Measurements from ENCODE around the gene GSN. TPM values are rescaled to one million over a fixed set of nuclear protein-coding genes. Genes with fewer than 3 reads are reported as not detected.

The GSN gene
- total RNA-seq, 1 donor from 2014 or later = 1.1 TPM

- no peak for DNase-seq (ENCODE audit: low spot score)
- no peak overlapping the region for H3K4me3 Mint-ChIP-seq (ENCODE audit: low read depth)
- no peak overlapping the region for H3K27ac Mint-ChIP-seq
- intact Hi-C loops (cut with micrococcal nuclease) = no loop called here
- no peaks in the 10 kb centered on the region for H3K27me3 Mint-ChIP-seq (ENCODE audit: low read depth)
- peaks cover 15% of the 10 kb centered on the region for H3K36me3 Mint-ChIP-seq (ENCODE audit: low read depth)
- peaks cover 29% of the 10 kb centered on the region for H3K4me1 Mint-ChIP-seq (ENCODE audit: low read depth)
- no peaks in the 10 kb centered on the region for H3K9me3 Mint-ChIP-seq
These were observed 86.8 kb downstream of the GSN start for GRCh38 chr9:121354762-121355161.

GRCh38 chr9:121357011-121357410, 89.0 kb downstream of the GSN start:
- Mint-ChIP-seq H3K36me3 (ENCODE audit: low read depth) (peaks cover 15% of the 10 kb centered on the region), H3K27ac (no peak overlapping the region), H3K27me3 (ENCODE audit: low read depth) (no peaks in the 10 kb centered on the region), H3K4me3 (ENCODE audit: low read depth) (no peak overlapping the region), H3K4me1 (ENCODE audit: low read depth) (peaks cover 29% of the 10 kb centered on the region), H3K9me3 (no peaks in the 10 kb centered on the region)
- no peak for DNase-seq (ENCODE audit: low spot score)
- intact Hi-C loops (cut with micrococcal nuclease) = no loop called here

- intact Hi-C loops (cut with micrococcal nuclease) = no loop called here
- DNase-seq (ENCODE audit: low spot score) = no peak
- H3K27me3 Mint-ChIP-seq (ENCODE audit: low read depth) = no peaks in the 10 kb centered on the region
These were observed 90.8 kb downstream of the GSN start for GRCh38 chr9:121358751-121359150.

GRCh38 chr9:121359351-121360294, 91.7 kb downstream of the GSN start:
- Mint-ChIP-seq H3K9me3 (no peaks in the 10 kb centered on the region), H3K4me3 (ENCODE audit: low read depth) (no peak overlapping the region), H3K27ac (no peak overlapping the region), H3K27me3 (ENCODE audit: low read depth) (no peaks in the 10 kb centered on the region), H3K4me1 (ENCODE audit: low read depth) (peaks cover 20% of the 10 kb centered on the region), H3K36me3 (ENCODE audit: low read depth) (peaks cover 6% of the 10 kb centered on the region)
- intact Hi-C loops (cut with micrococcal nuclease) = loop anchor here (10.0 kb wide), 1 partner anchor 155 kb away; the partner anchor contains the start of gene RAB14
- DNase-seq (ENCODE audit: low spot score) = no peak

More at GRCh38 chr9:121358751-121359150, 90.8 kb downstream of the GSN start:
- Mint-ChIP-seq H3K4me1 (ENCODE audit: low read depth) (peaks cover 23% of the 10 kb centered on the region), H3K4me3 (ENCODE audit: low read depth) (no peak overlapping the region), H3K36me3 (ENCODE audit: low read depth) (peaks cover 9% of the 10 kb centered on the region), H3K27ac (peak overlapping the region; percentile 46), H3K9me3 (no peaks in the 10 kb centered on the region)

- no peak for DNase-seq (ENCODE audit: low spot score)
- Mint-ChIP-seq H3K27ac (no peak overlapping the region), H3K9me3 (no peaks in the 10 kb centered on the region), H3K4me1 (ENCODE audit: low read depth) (peaks cover 25% of the 10 kb centered on the region), H3K4me3 (ENCODE audit: low read depth) (no peak overlapping the region), H3K27me3 (ENCODE audit: low read depth) (no peaks in the 10 kb centered on the region), H3K36me3 (ENCODE audit: low read depth) (peaks cover 8% of the 10 kb centered on the region)
- intact Hi-C loops (cut with micrococcal nuclease) = loop anchor here (10.0 kb wide), 1 partner anchor 156 kb away; the partner anchor contains the start of gene RAB14
These were observed 92.8 kb downstream of the GSN start for GRCh38 chr9:121360601-121361374.

GRCh38 chr9:121362813-121363621, 95.1 kb downstream of the GSN start:
- no peaks in the 10 kb centered on the region for H3K27me3 Mint-ChIP-seq (ENCODE audit: low read depth)

GRCh38 chr9:121363622-121363961, 95.6 kb downstream of the GSN start:
- H3K4me3 Mint-ChIP-seq (ENCODE audit: low read depth) = no peak overlapping the region
- intact Hi-C loops (cut with micrococcal nuclease) = loop anchor here (10.0 kb wide), 1 partner anchor 159 kb away; the partner anchor contains the start of gene RAB14

More at GRCh38 chr9:121362813-121363621, 95.1 kb downstream of the GSN start:
- no peaks in the 10 kb centered on the region for H3K9me3 Mint-ChIP-seq
- no peak overlapping the region for H3K4me3 Mint-ChIP-seq (ENCODE audit: low read depth)
- DNase-seq (ENCODE audit: low spot score) = no peak
- no peak overlapping the region for H3K27ac Mint-ChIP-seq
- intact Hi-C loops (cut with micrococcal nuclease) = loop anchor here (10.0 kb wide), 1 partner anchor 158 kb away; the partner anchor contains the start of gene RAB14
- H3K36me3 Mint-ChIP-seq (ENCODE audit: low read depth) = peaks cover 5% of the 10 kb centered on the region
- H3K4me1 Mint-ChIP-seq (ENCODE audit: low read depth) = peaks cover 21% of the 10 kb centered on the region

GRCh38 chr9:121364077-121364476, 96.1 kb downstream of the GSN start:
- H3K36me3 Mint-ChIP-seq (ENCODE audit: low read depth) = peaks cover 5% of the 10 kb centered on the region
- intact Hi-C loops (cut with micrococcal nuclease) = loop anchor here (10.0 kb wide), 1 partner anchor 159 kb away; the partner anchor contains the start of gene RAB14

More at GRCh38 chr9:121363622-121363961, 95.6 kb downstream of the GSN start:
- Mint-ChIP-seq H3K9me3 (no peaks in the 10 kb centered on the region), H3K27ac (no peak overlapping the region), H3K36me3 (ENCODE audit: low read depth) (peaks cover 5% of the 10 kb centered on the region), H3K4me1 (ENCODE audit: low read depth) (peaks cover 21% of the 10 kb centered on the region), H3K27me3 (ENCODE audit: low read depth) (no peaks in the 10 kb centered on the region)
- no peak for DNase-seq (ENCODE audit: low spot score)

GRCh38 chr9:121364886-121365285, 96.9 kb downstream of the GSN start:
- H3K9me3 Mint-ChIP-seq = no peaks in the 10 kb centered on the region
- peaks cover 5% of the 10 kb centered on the region for H3K36me3 Mint-ChIP-seq (ENCODE audit: low read depth)
- no peak for DNase-seq (ENCODE audit: low spot score)
- intact Hi-C loops (cut with micrococcal nuclease) = loop anchor here (5.0 to 10.0 kb wide), 2 partner anchors 43 to 160 kb away; partner anchors contain the start of gene RAB14
- no peak overlapping the region for H3K4me3 Mint-ChIP-seq (ENCODE audit: low read depth)
- no peak overlapping the region for H3K27ac Mint-ChIP-seq
- H3K27me3 Mint-ChIP-seq (ENCODE audit: low read depth) = no peaks in the 10 kb centered on the region
- H3K4me1 Mint-ChIP-seq (ENCODE audit: low read depth) = peaks cover 21% of the 10 kb centered on the region

More at GRCh38 chr9:121364077-121364476, 96.1 kb downstream of the GSN start:
- no peak overlapping the region for H3K27ac Mint-ChIP-seq
- no peak overlapping the region for H3K4me3 Mint-ChIP-seq (ENCODE audit: low read depth)
- H3K9me3 Mint-ChIP-seq = no peaks in the 10 kb centered on the region
- peaks cover 21% of the 10 kb centered on the region for H3K4me1 Mint-ChIP-seq (ENCODE audit: low read depth)
- no peaks in the 10 kb centered on the region for H3K27me3 Mint-ChIP-seq (ENCODE audit: low read depth)
- no peak for DNase-seq (ENCODE audit: low spot score)

GRCh38 chr9:121365564-121365963, 97.6 kb downstream of the GSN start:
- no peak overlapping the region for H3K4me3 Mint-ChIP-seq (ENCODE audit: low read depth)
- H3K27ac Mint-ChIP-seq = no peak overlapping the region
- H3K4me1 Mint-ChIP-seq (ENCODE audit: low read depth) = peaks cover 24% of the 10 kb centered on the region
- intact Hi-C loops (cut with micrococcal nuclease) = loop anchor here (5.0 to 10.0 kb wide), 2 partner anchors 43 to 161 kb away; partner anchors contain the start of gene RAB14
- no peak for DNase-seq (ENCODE audit: low spot score)
- H3K36me3 Mint-ChIP-seq (ENCODE audit: low read depth) = peaks cover 9% of the 10 kb centered on the region
- H3K9me3 Mint-ChIP-seq = peaks cover 3% of the 10 kb centered on the region
- no peaks in the 10 kb centered on the region for H3K27me3 Mint-ChIP-seq (ENCODE audit: low read depth)

- H3K27me3 Mint-ChIP-seq (ENCODE audit: low read depth) = no peaks in the 10 kb centered on the region
- no peak overlapping the region for H3K4me3 Mint-ChIP-seq (ENCODE audit: low read depth)
- intact Hi-C loops (cut with micrococcal nuclease) = loop anchor here (5.0 to 10.0 kb wide), 2 partner anchors 44 to 162 kb away; partner anchors contain the start of gene RAB14
- no peak overlapping the region for H3K27ac Mint-ChIP-seq
- no peak for DNase-seq (ENCODE audit: low spot score)
- H3K4me1 Mint-ChIP-seq (ENCODE audit: low read depth) = peaks cover 28% of the 10 kb centered on the region
- H3K9me3 Mint-ChIP-seq = peaks cover 5% of the 10 kb centered on the region
- H3K36me3 Mint-ChIP-seq (ENCODE audit: low read depth) = peaks cover 10% of the 10 kb centered on the region
These were observed 98.7 kb downstream of the GSN start for GRCh38 chr9:121366611-121367192.

Data from activated T-helper 2 cell treated with anti-CD3 and anti-CD28 coated beads, Interferon-gamma antibody, Interleukin-2, Interleukin-4, amounts not matched to agents 10 μg/mL and 5 μg/mL and 100 μg/mL, durations not matched to agents 14 hours and 24 hours and 36 hours (primary cell).